ENCODE measurements around the gene KRT6A.

Gene KRT6A

DNA sequence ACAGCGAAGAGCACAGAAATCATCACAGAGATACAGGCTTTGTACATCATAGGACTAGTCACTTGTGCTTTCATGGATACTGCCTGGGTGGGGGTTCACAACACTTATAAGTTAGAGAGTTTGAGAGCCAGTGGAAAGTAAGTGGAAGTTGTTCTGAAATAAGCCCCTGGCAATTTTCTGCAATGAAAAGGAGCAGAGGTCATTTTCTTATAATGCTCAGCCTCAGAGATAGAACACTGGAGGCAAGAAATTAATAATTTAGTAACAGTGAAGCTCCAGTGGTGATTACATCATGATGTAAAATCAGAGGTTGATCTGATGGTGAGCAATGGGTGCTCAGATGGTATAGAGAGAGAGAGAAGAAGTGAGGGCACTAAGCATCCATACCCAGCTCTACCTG, 5.8 kb downstream of the KRT6A start:
- H3K4me3 ChIP-seq (ENCODE audit: low read depth, low read length), result no peak overlapping the region
- TF ChIP-seq, protein P1, sequence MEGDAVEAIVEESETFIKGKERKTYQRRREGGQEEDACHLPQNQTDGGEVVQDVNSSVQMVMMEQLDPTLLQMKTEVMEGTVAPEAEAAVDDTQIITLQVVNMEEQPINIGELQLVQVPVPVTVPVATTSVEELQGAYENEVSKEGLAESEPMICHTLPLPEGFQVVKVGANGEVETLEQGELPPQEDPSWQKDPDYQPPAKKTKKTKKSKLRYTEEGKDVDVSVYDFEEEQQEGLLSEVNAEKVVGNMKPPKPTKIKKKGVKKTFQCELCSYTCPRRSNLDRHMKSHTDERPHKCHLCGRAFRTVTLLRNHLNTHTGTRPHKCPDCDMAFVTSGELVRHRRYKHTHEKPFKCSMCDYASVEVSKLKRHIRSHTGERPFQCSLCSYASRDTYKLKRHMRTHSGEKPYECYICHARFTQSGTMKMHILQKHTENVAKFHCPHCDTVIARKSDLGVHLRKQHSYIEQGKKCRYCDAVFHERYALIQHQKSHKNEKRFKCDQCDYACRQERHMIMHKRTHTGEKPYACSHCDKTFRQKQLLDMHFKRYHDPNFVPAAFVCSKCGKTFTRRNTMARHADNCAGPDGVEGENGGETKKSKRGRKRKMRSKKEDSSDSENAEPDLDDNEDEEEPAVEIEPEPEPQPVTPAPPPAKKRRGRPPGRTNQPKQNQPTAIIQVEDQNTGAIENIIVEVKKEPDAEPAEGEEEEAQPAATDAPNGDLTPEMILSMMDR (IDR thresholded peaks at IDR 0.05; ENCODE audit: control insufficient read depth, extremely low read depth, insufficient read depth), result no peak
- DNase-seq (ENCODE audit: low read depth), result no peak

DNA sequence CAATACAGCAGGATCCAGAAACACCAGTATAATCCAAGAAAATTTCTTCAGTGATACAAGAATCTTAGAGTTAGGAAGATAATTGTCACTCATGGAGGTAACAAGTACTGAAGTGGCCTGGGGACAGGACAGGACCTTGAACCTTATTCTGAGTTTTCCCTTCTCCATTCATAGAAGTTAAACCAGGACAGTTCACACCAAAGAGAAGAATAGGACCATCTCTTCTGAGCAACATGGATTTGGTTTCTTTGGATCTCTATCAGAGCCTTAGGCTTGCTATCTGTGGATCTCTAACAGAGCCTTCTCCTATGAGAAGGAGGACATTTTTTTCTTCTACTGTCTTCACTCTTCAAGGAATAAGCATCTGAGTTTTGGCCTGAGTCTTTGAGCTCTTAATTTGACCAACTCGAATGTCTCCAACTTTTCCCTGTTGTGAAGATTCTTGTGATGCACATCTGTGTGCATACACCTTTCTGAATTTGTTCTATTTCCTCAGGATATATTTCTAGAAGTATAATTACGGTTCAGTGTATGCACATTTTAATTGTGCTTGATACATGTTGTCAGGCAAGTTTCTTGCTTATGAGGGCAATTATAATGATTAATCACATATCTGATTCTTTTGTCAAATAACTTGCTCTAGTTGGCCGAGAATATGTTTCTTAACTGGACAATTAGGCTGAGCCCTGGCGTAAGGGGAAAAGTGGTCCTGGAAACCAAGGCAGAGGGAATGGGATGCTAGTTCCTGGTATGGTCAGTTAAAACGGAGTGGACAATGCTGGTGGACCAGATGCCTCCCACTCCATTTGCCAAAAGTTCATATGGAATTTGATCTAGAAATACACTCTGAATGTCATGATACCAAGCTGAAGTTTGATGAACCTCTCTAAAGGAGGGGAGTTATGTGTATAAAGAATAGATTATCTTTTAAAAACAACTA, 6.6 kb downstream of the KRT6A start:
- DNase-seq (ENCODE audit: low read depth), result no peak
- H3K4me3 ChIP-seq (ENCODE audit: low read depth, low read length), result no peak overlapping the region
- TF ChIP-seq, protein P1 (IDR thresholded peaks at IDR 0.05; ENCODE audit: control insufficient read depth, extremely low read depth, insufficient read depth), result no peak

DNA sequence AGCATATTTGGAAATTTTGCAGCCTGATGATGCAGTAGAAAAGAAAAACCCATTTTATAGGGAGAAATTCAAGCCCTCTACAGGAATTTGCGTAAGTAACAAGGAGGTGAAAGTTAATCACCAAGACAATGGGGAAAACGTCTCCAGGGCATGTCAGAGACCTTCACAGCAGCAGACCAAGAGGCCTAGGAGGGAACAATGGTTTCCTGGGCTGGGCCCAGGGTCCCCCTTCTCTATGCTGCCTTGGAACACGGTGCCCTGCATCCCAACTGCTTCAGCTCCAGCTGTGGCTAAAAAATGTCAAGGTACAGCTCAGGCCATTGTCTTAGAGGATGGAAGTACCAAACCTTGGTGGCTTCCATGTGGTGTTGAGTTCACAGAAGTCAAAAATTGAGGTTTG, 13.0 kb downstream of the KRT6A start:
- no peak for DNase-seq (ENCODE audit: low read depth)
- no peak overlapping the region for H3K4me3 ChIP-seq (ENCODE audit: low read depth, low read length)
- TF ChIP-seq, protein P1 (IDR thresholded peaks at IDR 0.05; ENCODE audit: control insufficient read depth, extremely low read depth, insufficient read depth), result no peak

DNA sequence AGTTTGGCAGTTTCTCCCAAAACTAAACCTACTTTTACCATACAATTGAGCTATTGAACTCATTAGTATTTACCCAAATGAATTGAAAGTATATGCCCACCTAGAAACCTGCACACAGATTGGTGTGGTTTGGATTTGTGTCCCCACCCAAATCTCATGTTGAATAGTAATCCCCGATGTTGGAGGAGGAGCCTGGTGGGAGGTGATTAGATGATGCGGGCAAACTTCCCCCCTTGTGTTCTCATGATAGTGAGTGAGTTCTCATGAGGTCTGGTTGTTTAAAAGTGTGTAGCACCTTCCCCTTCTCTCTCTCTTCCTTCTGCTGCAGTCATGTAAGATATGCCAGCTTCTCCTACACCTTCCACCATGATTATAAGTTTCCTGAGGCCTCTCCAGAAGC, 15.4 kb downstream of the KRT6A start:
- no peak overlapping the region for H3K4me3 ChIP-seq (ENCODE audit: low read depth, low read length)
- TF ChIP-seq, protein P1 (IDR thresholded peaks at IDR 0.05; ENCODE audit: control insufficient read depth, extremely low read depth, insufficient read depth), result no peak
- DNase-seq (ENCODE audit: low read depth), result no peak

GRCh38 chr12:52474212-52474611, 18.8 kb downstream of the KRT6A start:
- DNase-seq (ENCODE audit: low read depth), result no peak
- TF ChIP-seq, protein P1 (IDR thresholded peaks at IDR 0.05; ENCODE audit: control insufficient read depth, extremely low read depth, insufficient read depth), result no peak
- no peak overlapping the region for H3K4me3 ChIP-seq (ENCODE audit: low read depth, low read length)

DNA sequence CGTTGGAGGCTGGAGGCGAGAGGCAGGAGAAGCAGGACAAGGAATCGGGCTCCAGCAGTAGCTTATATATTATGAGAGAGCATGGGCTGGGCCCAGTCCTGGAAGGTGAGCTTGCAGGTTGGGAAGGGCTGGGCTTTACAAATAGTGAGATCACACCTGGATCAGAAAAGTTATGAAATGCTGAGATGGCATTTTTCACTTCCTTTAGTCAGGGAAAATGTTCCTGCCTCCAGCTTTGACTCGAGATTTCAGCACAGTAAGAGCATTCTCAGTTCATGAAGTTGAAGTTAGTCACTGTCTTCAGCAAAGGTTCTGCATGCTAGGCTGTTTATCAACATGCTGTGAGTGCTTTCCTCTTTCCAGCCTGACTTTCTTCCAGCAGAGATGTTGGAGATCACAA, 19.3 kb downstream of the KRT6A start, which contains the start of gene KRT6C:
Gene KRT6C (minus strand): TSS at position 38 of the 400 bp plus-strand sequence. CDS start 68 bp downstream, outside the sequence.
- TF ChIP-seq, protein P1 (IDR thresholded peaks at IDR 0.05; ENCODE audit: control insufficient read depth, extremely low read depth, insufficient read depth), result no peak
- DNase-seq (ENCODE audit: low read depth), result no peak
- no peak within 1 kb of the TSS for H3K4me3 ChIP-seq (ENCODE audit: low read depth, low read length)
